Neural cell (in vitro differentiated cells): ENCODE measurements around the gene SULT4A1. TPM values are rescaled to one million over a fixed set of nuclear protein-coding genes. Genes with fewer than 3 reads are reported as not detected.

Experiments used
- H2AFZ ChIP-seq: fragments of 200-600, 300-800 bp; sonication (generic), shearing (Covaris generic); 2 replicates; pipeline ENCODE4 v1.6.0; 2014; ENCODE audit warnings: low read depth, mild to moderate bottlenecking, antibody characterized with exemption, low read length, moderate library complexity
- H3F3A ChIP-seq: fragments of 200-600 bp; shearing (Covaris generic); 2 replicates; pipeline ENCODE4 v1.6.1; 2016; ENCODE audit warnings: mild to moderate bottlenecking, moderate library complexity, mixed read lengths, antibody characterized with exemption, low read length; ENCODE audit not compliant: insufficient read depth, poor library complexity, severe bottlenecking
- H3K27ac ChIP-seq: fragments of 200-600, 300-800 bp; sonication (generic), shearing (Covaris generic); 2 replicates; pipeline ENCODE4 v1.5.1; 2014; ENCODE audit warnings: mild to moderate bottlenecking, low read length, moderate library complexity
- H3K27me3 ChIP-seq: fragments of 300-800, 200-600 bp; sonication (generic), shearing (Covaris generic); 2 replicates; pipeline ENCODE4 v1.6.0; 2014; ENCODE audit warnings: mild to moderate bottlenecking, low read depth, low read length, moderate library complexity; ENCODE audit not compliant: insufficient read depth
- H3K36me3 ChIP-seq: fragments of 300-800, 200-600 bp; sonication (generic), shearing (Covaris generic); 2 replicates; pipeline ENCODE4 v1.5.1; 2014; ENCODE audit warnings: mild to moderate bottlenecking, antibody characterized with exemption, low read length, moderate library complexity; ENCODE audit not compliant: insufficient read depth
- H3K4me2 ChIP-seq: fragments of 300-800, 200-600 bp; sonication (generic), shearing (Covaris generic); 2 replicates; pipeline ENCODE4 v1.6.0; 2014; ENCODE audit warnings: mild to moderate bottlenecking, low read length
- H3K4me3 ChIP-seq: fragments of 300-800, 200-600 bp; sonication (generic), shearing (Covaris generic); 2 replicates; pipeline ENCODE4 v1.5.1; 2014; ENCODE audit warnings: mild to moderate bottlenecking, low read length, moderate library complexity
- H3K79me2 ChIP-seq: fragments of 200-600 bp; shearing (Covaris generic); replicated peaks from 2 replicates; pipeline ENCODE4 v1.6.0; 2014; ENCODE audit warnings: mild to moderate bottlenecking, low read length, moderate library complexity; ENCODE audit not compliant: insufficient read depth
- H3K9ac ChIP-seq: fragments of 300-800, 200-600 bp; sonication (generic), shearing (Covaris generic); 2 replicates; pipeline ENCODE4 v1.6.1; 2016; ENCODE audit warnings: mild to moderate bottlenecking, low read length, mixed read lengths
- H3K9me2 ChIP-seq: fragments of 200-600 bp; shearing (Covaris generic); 2 replicates; pipeline ENCODE4 v1.6.1; 2016; ENCODE audit warnings: mild to moderate bottlenecking, low read length, mixed read lengths; ENCODE audit not compliant: insufficient read depth
- H3K9me3 ChIP-seq: fragments of 200-600, 300-800 bp; sonication (generic), shearing (Covaris generic); 2 replicates; pipeline ENCODE4 v1.6.1; 2016; ENCODE audit warnings: mild to moderate bottlenecking, mixed run types, low read length, moderate library complexity, mixed read lengths
- H4K20me1 ChIP-seq: fragments of 200-600 bp; shearing (Covaris generic); 2 replicates; pipeline ENCODE4 v1.6.1; 2016; ENCODE audit warnings: mild to moderate bottlenecking, mixed run types; ENCODE audit not compliant: insufficient read depth
- EP300 ChIP-seq: fragments of 450-650 bp; conservative IDR thresholded peaks from 2 replicates; pipeline ENCODE4 v1.6.1; 2014; ENCODE audit warnings: antibody characterized with exemption, mild to moderate bottlenecking, moderate library complexity; ENCODE audit not compliant: poor library complexity, severe bottlenecking
- EZH2 ChIP-seq: fragments of 200-600, 300-800 bp; shearing (Covaris generic), sonication (generic); IDR thresholded peaks from 2 replicates; pipeline ENCODE4 v1.6.1; 2014; ENCODE audit warnings: antibody characterized with exemption, low read length, borderline replicate concordance, mild to moderate bottlenecking; ENCODE audit not compliant: insufficient read depth, poor library complexity, severe bottlenecking
- MXI1 ChIP-seq: fragments of 450-650 bp; conservative IDR thresholded peaks from 2 replicates; pipeline ENCODE4 v1.6.1; 2014; ENCODE audit warnings: antibody characterized with exemption, mild to moderate bottlenecking; ENCODE audit not compliant: poor library complexity, severe bottlenecking
- POLR2AphosphoS5 ChIP-seq: IDR thresholded peaks from 2 replicates; pipeline ENCODE4 v1.6.1; 2012
- RAD21 ChIP-seq: fragments of 450-650 bp; conservative IDR thresholded peaks from 2 replicates; pipeline ENCODE4 v1.6.1; 2014; ENCODE audit warnings: antibody characterized with exemption, mild to moderate bottlenecking, moderate library complexity
- TAF1 ChIP-seq: IDR thresholded peaks from 2 replicates; pipeline ENCODE4 v1.6.1; 2012; ENCODE audit warnings: low read depth
- polyA plus RNA-seq: library from polyadenylated mRNA; depleted of rRNA; stranded (reverse); fragments of >200 nt; gene quantifications from 2 replicates; pipeline ENCODE4 v1.2.3, GENCODE V29; 2014
- TF ChIP-seq, protein P1 (sequence below): fragments of 450-650 bp; IDR thresholded peaks from 2 replicates; pipeline ENCODE4 v1.5.1; 2014; ENCODE audit warnings: antibody characterized with exemption, mild to moderate bottlenecking, moderate library complexity; ENCODE audit not compliant: poor library complexity, severe bottlenecking
- TF ChIP-seq, protein P2 (sequence below): IDR thresholded peaks from 2 replicates; pipeline ENCODE4 v1.6.1; 2012; ENCODE audit warnings: borderline replicate concordance

Gene SULT4A1
- polyA plus RNA-seq, 1 donor from 2014 or later: 182 TPM

DNA sequence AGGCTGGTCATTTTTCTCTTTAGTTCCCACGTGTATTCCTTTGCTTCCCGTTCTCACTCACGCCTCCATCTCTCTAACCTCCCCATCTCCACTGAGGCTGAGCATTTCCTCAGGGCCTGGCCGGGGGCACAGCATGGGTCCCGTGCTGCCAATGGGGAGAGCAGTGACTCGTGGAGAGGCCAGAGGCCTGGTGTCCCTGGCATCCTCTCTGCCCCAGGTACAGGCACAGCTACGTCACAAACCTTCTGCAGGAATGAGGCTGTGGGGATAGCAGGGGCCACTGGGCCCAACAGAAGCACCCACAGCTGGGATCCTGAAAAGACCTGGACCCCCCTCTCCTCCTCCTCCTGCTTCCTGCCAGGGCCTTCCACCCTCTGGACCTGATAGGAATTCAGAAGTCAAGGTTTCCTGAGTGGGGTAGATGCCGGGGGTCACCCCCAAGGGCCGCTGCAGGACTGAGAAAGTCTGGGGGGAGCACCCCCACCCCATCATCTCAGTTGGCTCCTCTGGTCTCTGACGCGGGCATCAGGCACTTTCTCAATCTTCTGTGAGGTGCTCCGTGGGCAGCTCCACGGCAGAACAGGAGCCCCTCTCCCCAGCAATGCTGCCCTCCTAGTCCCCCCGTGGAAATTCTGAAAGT lies 17.7 kb upstream of the SULT4A1 start:
- H3K27me3 ChIP-seq: no peaks in the 10 kb centered on the region
- H3K9ac ChIP-seq: no peak overlapping the region

DNA sequence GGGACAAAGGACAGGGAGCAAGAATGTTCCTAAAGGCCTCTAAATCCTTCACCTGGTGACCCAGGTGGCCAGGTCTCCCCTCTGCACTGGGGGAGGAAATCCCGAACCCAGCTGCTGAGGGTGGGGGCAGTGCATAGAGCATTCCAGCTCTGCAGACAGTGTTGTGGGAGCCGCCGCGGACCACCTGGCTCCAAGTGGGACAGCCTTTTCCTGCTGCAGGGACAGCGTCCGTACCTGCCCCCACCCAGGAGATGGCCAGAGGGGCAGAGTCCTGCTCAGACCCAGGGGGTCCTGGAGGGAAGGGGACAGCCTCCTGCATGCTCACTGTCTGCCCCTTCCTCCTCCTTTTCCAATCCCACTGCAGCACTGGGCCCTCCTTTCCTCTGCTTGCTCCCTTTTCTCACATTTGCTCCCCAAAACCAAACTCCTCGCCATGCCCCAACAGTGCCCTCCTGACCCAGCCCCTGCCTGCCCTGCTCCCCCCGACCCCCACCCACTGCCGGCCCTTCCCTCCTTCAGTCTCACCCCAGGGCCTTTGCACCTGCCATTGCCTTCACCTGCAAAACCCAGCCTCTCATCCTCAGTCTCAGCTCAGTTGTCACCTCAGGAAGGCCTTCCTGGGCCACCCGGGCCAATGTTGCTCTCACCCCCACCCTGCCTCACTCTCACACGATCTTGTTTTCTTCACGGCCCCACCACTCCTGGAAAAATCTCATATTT lies 16.7 kb upstream of the SULT4A1 start:
- no peaks in the 10 kb centered on the region for H3K27me3 ChIP-seq
- no peaks in the 10 kb centered on the region for H3K36me3 ChIP-seq
- H3K79me2 ChIP-seq: no peaks in the 10 kb centered on the region
- no peaks in the 10 kb centered on the region for H3K9me2 ChIP-seq
- H4K20me1 ChIP-seq: no peaks in the 10 kb centered on the region
- no peaks in the 10 kb centered on the region for H3F3A ChIP-seq
- H3K4me3 ChIP-seq: no peak overlapping the region
- H3K9ac ChIP-seq: no peak overlapping the region
- TF ChIP-seq RAD21 (no peak), EP300 (no peak), POLR2AphosphoS5 (no peak), EZH2 (no peak)
- no peak overlapping the region for H2AFZ ChIP-seq
- no peak overlapping the region for H3K4me2 ChIP-seq
- no peak overlapping the region for H3K27ac ChIP-seq
- H3K9me3 ChIP-seq: no peaks in the 10 kb centered on the region

More for the DNA sequence above, 17.7 kb upstream of the SULT4A1 start:
- TF ChIP-seq MXI1: no peak
- TF ChIP-seq, protein P1, sequence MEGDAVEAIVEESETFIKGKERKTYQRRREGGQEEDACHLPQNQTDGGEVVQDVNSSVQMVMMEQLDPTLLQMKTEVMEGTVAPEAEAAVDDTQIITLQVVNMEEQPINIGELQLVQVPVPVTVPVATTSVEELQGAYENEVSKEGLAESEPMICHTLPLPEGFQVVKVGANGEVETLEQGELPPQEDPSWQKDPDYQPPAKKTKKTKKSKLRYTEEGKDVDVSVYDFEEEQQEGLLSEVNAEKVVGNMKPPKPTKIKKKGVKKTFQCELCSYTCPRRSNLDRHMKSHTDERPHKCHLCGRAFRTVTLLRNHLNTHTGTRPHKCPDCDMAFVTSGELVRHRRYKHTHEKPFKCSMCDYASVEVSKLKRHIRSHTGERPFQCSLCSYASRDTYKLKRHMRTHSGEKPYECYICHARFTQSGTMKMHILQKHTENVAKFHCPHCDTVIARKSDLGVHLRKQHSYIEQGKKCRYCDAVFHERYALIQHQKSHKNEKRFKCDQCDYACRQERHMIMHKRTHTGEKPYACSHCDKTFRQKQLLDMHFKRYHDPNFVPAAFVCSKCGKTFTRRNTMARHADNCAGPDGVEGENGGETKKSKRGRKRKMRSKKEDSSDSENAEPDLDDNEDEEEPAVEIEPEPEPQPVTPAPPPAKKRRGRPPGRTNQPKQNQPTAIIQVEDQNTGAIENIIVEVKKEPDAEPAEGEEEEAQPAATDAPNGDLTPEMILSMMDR: no peak
- no peak for TF ChIP-seq POLR2AphosphoS5
- TF ChIP-seq EP300: no peak
- TF ChIP-seq, protein P2, sequence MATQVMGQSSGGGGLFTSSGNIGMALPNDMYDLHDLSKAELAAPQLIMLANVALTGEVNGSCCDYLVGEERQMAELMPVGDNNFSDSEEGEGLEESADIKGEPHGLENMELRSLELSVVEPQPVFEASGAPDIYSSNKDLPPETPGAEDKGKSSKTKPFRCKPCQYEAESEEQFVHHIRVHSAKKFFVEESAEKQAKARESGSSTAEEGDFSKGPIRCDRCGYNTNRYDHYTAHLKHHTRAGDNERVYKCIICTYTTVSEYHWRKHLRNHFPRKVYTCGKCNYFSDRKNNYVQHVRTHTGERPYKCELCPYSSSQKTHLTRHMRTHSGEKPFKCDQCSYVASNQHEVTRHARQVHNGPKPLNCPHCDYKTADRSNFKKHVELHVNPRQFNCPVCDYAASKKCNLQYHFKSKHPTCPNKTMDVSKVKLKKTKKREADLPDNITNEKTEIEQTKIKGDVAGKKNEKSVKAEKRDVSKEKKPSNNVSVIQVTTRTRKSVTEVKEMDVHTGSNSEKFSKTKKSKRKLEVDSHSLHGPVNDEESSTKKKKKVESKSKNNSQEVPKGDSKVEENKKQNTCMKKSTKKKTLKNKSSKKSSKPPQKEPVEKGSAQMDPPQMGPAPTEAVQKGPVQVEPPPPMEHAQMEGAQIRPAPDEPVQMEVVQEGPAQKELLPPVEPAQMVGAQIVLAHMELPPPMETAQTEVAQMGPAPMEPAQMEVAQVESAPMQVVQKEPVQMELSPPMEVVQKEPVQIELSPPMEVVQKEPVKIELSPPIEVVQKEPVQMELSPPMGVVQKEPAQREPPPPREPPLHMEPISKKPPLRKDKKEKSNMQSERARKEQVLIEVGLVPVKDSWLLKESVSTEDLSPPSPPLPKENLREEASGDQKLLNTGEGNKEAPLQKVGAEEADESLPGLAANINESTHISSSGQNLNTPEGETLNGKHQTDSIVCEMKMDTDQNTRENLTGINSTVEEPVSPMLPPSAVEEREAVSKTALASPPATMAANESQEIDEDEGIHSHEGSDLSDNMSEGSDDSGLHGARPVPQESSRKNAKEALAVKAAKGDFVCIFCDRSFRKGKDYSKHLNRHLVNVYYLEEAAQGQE: no peak
- no peak for TF ChIP-seq EZH2
- no peak for TF ChIP-seq TAF1
- Histone ChIP-seq H3K79me2 (no peaks in the 10 kb centered on the region), H3K4me3 (no peak overlapping the region), H3K27ac (no peak overlapping the region), H3K4me2 (no peak overlapping the region), H3K36me3 (no peaks in the 10 kb centered on the region), H4K20me1 (no peaks in the 10 kb centered on the region), H3K9me3 (no peaks in the 10 kb centered on the region), H2AFZ (no peak overlapping the region), H3K9me2 (no peaks in the 10 kb centered on the region), H3F3A (no peaks in the 10 kb centered on the region)
